ENCODE measurements around the gene FRMPD4.

FRMPD4 gene

DNA sequence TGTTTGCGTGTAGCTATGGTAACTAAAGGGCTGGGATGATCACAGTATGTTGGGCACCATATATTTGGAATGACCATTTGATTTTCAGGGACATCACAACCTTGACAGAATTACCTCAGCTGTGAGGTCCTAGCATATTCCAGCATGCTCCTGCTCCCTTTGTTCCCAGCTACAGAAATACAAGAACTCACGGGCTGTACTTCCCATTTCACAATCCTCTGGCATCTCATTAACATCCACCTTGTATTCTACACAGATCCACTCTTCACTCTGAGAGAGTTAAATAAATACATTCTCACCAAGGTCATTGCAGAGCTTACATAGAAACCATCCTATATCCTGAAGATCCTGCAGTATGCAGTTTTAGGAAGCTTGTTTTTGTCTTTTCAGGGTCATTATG lies 169.7 kb downstream of the FRMPD4 start:
- DNase-seq: no peak

DNA sequence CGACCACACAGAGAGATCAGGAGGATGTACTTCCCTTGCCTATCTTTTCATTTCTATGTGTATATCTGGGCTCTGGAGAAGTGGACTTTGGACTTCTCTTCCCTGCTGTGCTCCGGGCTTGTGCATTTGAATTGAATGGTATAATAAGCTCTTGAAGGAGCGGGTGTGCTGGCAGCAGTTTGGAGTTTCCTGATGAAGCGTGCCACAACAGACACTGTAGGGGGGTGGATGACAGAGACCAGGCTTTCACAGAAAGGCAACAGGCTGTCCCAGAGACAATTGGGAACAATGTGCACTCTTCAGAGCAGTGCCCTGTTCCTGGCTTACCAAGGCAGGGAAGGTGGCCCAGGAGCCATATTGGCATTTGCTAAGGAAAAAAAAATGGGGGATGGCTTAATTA lies 170.1 kb downstream of the FRMPD4 start:
- DNase-seq: no peak

DNA sequence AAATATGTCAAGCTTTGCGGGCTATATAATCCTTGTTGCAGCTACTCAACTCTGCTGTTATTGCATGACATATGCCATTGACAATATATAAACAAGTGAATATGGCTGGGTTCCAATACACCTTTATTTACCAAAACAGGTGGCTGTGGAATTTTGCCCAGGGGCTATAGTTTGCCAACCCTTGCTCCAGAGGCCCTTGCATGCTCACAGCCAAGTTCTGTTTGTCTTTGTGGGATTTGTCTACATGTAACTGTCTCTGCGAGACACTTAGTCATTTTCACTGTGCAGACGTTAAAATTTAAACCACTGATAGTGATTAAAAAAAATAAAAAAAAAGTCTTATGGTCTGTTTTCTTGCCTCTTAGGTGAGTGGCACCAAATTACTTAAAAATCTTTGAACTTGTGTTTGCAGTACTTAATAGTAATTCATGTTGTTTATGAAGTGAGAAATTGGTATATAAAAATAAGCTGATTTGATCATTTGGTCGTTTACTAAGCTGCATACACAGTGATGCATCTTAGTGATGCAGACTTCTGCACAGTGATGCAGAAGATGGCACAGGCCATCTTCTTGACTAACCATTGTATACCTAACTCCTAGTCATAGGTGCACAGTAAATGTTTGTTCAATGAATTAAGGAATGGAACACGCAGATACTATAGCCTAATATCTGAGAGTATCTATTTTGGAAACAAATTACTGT lies 170.9 kb downstream of the FRMPD4 start:
- DNase-seq: no peak

- no peak for DNase-seq
Measured at GRCh38 chrX:12309744-12310076, 171.4 kb downstream of the FRMPD4 start.

DNA sequence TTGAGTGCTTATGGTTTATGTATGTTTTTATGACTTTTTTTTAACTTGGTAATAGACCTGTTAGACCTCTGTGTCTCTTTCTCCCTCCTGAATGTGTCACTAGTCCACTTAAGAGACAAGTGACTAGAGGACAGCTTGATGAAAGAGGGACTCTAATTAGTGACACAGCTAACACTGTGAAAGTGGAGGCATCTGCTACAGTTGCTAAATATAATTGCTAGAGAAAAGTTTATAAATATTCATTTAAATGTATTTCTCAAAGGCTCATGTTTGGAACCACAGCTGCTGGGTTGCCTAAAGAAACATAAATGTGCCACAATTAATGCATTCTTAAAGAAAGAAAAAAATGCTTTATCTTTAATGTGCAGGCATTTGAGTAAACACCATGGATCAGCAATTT lies 176.4 kb downstream of the FRMPD4 start:
- no peak for DNase-seq

- no peak for DNase-seq
Measured at GRCh38 chrX:12315526-12315925, 177.3 kb downstream of the FRMPD4 start.

DNA sequence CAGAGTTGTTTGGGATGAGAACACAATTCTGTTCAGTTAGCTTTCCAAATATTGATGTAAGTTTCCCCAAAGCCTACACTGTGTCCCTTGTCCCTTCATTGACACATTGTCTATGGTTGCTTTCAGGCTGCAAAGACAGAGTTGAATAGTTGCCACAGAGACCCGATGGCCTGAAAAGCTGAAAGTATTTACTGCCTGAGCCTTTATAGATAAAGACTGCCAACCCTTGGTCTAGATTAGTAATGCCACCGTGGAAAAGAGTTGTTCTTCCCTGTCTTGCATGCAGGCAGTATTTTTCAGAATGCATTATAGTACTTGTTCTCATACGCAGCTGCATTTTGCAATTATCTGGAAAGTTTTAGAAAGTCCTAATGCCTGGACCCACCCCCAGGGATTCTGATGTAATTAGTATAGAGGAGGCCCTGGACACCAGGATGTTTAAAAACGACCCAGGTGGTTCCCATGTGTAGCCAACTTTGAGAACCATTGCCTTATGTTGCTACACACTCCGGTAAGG lies 180.8 kb downstream of the FRMPD4 start:
- DNase-seq: no peak

- no peak for DNase-seq
Measured at GRCh38 chrX:12319992-12320391, 181.7 kb downstream of the FRMPD4 start.

DNA sequence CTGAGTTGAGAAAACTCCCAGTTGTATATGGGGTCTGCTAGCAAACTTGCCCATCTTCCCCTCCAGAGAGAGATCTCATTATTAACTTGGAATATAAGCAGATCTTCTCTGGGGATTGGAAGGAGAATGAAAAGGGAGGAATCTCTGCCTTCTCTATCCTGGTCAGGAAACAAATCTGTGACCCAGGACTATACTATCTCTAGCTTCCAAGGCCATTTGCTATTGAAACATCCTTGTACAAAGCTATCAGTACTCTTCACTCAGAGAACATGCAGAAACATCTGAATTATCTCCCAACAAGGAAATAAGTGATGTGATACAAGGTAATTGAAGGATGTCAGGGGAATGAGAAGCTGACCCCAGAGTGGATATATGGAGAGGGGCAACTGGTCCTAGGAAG lies 183.8 kb downstream of the FRMPD4 start:
- no peak for DNase-seq

DNA sequence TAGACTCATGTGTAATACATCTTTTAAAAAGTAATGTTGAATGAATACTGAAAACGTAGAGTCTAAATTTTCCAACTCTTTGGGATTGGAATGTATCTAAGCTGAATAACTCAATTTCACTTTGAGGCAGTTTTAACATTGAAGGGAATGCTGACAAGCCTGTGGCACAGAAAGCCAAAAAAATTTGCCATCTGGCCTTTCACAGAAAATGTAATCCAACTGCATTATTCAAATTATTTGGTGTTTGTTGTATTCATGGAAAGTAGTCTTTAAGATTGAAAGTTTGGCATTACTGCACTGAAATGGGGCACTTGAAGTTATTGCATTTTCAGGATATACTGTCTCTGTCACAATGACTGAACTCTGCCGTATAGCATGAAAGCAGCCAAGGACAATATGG lies 186.9 kb downstream of the FRMPD4 start:
- DNase-seq: no peak

DNA sequence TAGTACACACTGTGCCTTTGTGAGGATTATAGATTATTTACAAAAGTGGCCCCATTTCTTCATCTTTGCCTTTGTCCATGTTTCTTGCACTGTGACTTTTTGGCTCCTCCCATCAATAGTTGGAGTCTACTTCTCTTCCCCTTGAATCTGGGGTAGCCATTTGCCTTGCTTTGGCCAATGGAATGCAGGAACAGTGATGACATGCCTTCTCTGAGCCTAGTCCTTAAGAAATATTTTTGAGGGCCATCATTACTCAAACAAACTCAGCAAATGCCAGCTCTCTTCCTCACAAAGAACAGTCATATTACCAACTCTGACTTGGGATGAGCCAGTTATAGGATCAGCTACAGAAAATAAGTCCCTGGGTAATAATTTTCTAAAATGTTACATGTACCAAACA lies 189.6 kb downstream of the FRMPD4 start:
- DNase-seq: no peak

GRCh38 chrX:12329476-12329875 lies 191.2 kb downstream of the FRMPD4 start:
- DNase-seq: no peak

GRCh38 chrX:12330841-12331240 lies 192.6 kb downstream of the FRMPD4 start:
- no peak for DNase-seq

DNA sequence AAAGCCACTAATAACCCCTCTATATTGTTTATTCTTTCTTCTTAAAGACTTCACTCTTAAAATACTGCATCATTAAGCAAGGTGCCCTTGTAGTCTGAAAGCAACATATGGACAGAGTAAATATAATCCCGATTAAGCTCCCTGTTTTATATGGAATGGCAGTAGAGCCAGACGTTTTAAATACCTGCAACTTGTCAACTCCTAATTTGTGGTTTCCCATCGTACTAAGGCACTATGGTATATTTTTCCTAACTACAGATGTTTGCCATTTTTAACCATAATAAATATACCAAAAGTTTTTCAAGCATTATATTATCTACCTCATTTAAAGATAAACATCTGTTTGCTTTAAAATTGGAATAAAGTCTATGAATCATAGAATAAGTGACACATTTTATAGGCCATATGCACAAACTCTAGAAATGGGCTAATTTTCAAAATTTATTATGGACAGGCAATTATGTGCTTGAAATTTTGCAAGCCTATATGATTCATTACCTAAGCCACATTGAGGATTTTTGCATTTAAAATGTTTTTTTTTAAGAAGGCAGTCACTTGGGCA lies 194.6 kb downstream of the FRMPD4 start:
- DNase-seq: no peak

DNA sequence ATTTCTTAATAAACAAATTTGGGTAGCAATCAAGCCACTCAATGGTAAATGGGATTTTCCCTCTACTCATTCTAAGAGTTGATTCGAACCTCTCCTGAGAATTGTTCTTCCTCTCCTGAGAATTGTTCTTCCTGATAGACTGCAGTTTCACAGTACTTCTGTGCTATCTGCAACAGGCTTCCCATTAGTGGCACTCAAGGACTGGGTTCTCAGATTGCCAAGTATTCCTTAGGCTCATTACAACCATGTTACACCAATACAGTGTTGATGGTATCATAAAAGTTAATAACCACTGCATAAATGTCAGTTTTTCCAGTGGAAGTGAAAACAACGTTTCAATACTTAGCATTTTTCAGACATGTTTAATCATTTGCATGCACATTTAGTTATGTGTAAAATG lies 201.6 kb downstream of the FRMPD4 start:
- no peak for DNase-seq

GRCh38 chrX:12344954-12345353 lies 206.7 kb downstream of the FRMPD4 start:
- DNase-seq: no peak

GRCh38 chrX:12349201-12349600 lies 210.9 kb downstream of the FRMPD4 start:
- no peak for DNase-seq

- DNase-seq: no peak
Measured at GRCh38 chrX:12352922-12353321, 214.6 kb downstream of the FRMPD4 start.

DNA sequence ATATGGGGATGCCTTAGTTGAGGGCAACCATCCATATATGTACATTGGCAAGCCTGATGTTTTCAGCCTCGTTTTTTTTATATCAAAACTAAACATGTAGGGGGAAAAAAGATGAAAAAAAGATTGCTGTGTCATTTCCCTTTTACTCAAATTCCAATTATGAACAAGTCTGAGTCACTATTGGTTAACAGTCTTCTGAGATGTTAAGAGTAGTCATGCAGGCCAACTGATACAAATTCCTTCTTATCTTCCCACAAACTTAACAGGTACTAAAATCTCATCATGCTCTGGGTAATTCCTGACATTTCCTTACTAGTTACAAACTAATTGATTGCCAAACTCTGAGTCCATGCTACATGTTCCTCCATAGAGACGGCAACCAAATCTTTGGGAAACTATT lies 222.1 kb downstream of the FRMPD4 start:
- DNase-seq: no peak

GRCh38 chrX:12360986-12361598 lies 222.8 kb downstream of the FRMPD4 start:
- no peak for DNase-seq

DNA sequence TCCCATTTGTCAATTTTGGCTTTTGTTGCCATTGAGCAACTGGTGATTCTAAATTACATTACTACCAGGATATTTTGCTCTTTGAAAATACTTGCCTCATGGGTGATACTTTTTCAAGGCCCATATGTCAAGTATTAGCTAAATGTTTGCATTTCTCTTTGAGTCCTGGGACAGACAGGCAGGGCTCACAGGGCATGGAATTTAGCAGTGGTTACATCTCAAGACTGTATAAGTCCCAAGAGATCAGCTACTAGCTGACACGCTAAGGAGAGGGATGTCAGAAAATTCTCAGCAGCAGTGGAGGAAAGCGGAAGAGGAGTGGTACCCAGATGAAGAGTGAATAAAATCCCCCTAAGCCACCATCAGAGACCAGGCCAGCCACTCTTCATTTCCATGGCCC lies 224.9 kb downstream of the FRMPD4 start:
- no peak for DNase-seq

- no peak for DNase-seq
Measured at GRCh38 chrX:12366440-12366839, 228.2 kb downstream of the FRMPD4 start.

DNA sequence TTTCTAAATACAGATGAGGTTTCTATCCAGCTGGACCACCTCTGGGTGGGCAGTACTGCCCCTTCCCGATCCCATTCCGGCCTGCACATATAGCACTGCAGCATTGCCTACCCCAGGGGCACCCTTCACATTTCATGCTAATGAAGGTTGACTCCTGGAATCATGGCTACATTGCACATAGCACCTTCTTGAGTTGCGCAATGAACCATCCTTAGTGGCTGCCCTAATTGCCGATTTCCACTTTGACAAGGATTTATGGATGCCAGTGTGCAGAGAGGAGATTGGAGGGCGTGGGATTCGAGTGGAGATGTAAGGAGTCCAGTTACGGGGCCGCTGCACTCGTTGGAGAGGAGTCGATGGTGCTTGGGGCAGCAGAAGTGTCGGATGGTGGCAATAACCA lies 229.0 kb downstream of the FRMPD4 start:
- DNase-seq: no peak

- no peak for DNase-seq
Measured at GRCh38 chrX:12370497-12370986, 232.3 kb downstream of the FRMPD4 start.

All from CD4-positive, alpha-beta T cell treated with Interleukin-12 subunit alpha and Interleukin-12 subunit beta, for 1 hour (primary cell).